HUES48 (cell line): ENCODE measurements around the gene FBXO30.

Source experiments
- H3K27ac ChIP-seq: one replicate; pipeline ENCODE4 v1.7.0; 2013; ENCODE audit warnings: low read depth, low read length, inconsistent platforms
- H3K27me3 ChIP-seq: 2 replicates; pipeline ENCODE4 v1.6.1; 2013; ENCODE audit warnings: mild to moderate bottlenecking, low read length; ENCODE audit not compliant: control insufficient read depth, insufficient read depth
- H3K36me3 ChIP-seq: 2 replicates; pipeline ENCODE4 v1.6.1; 2013; ENCODE audit warnings: low read length; ENCODE audit not compliant: control insufficient read depth, insufficient read depth
- H3K4me1 ChIP-seq: 2 replicates; pipeline ENCODE4 v1.6.1; 2013; ENCODE audit warnings: mild to moderate bottlenecking, low read length; ENCODE audit not compliant: control insufficient read depth, insufficient read depth
- H3K4me3 ChIP-seq: 2 replicates; pipeline ENCODE4 v1.5.1; 2013; ENCODE audit warnings: mild to moderate bottlenecking, low read depth, low read length
- H3K9ac ChIP-seq: 2 replicates; pipeline ENCODE4 v1.6.1; 2013; ENCODE audit warnings: mild to moderate bottlenecking, low read depth, low read length, moderate library complexity
- H3K9me3 ChIP-seq: 2 replicates; pipeline ENCODE4 v1.6.1; 2013; ENCODE audit warnings: low read length; ENCODE audit not compliant: control insufficient read depth, insufficient read depth

Gene FBXO30

DNA sequence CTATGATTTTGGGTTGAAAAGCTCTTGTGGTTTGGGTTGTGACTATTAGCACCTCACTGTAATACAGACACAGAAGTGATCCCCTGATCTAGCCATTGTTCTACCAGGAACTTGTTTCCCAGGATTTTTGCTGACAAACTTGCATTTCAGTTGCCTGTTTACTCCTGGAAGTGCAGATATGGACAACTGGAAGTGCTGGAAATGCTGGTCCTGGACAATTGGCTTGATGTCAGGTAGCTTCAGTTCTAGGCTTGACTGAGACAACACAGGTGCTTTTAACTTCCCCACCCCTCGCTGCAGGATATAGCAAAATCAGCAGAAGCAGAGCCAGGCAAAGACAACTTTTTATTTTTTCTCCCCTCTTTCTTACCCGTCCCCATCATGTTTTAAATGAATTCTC is 27.1 kb upstream of the FBXO30 start:
- no peak overlapping the region for H3K9ac ChIP-seq
- peaks cover 5% of the 10 kb centered on the region for H3K4me1 ChIP-seq
- no peak overlapping the region for H3K27ac ChIP-seq
- H3K27me3 ChIP-seq: no peaks in the 10 kb centered on the region
- H3K9me3 ChIP-seq: no peaks in the 10 kb centered on the region
- no peaks in the 10 kb centered on the region for H3K36me3 ChIP-seq
- H3K4me3 ChIP-seq: no peak overlapping the region

DNA sequence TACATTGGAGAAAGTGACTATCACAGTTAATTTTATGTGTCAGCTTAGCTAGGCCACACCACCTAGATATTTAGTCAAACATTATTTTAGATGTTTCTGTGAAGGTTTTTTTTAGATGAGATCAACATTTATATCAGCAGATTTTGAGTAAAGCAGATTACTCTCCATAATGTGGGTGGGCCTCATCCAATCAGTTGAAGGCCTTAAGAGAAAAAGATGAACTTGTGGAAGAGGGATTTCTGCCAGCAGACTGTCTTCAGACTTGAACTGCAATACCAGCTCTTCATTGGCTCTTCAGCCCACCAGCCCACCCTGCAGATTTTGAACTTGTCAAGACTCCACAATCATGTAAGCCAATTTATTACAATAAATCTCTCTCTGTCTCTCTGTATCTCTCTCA is 25.1 kb upstream of the FBXO30 start:
- Histone ChIP-seq H3K27ac (no peak overlapping the region), H3K9ac (no peak overlapping the region), H3K36me3 (no peaks in the 10 kb centered on the region), H3K4me3 (no peak overlapping the region), H3K4me1 (peaks cover 16% of the 10 kb centered on the region), H3K27me3 (no peaks in the 10 kb centered on the region), H3K9me3 (no peaks in the 10 kb centered on the region)

- Histone ChIP-seq H3K27me3 (no peaks in the 10 kb centered on the region), H3K9me3 (no peaks in the 10 kb centered on the region), H3K27ac (no peak overlapping the region), H3K9ac (no peak overlapping the region), H3K4me1 (peaks cover 16% of the 10 kb centered on the region), H3K36me3 (no peaks in the 10 kb centered on the region), H3K4me3 (no peak overlapping the region)
Observed at GRCh38 chr6:145838305-145838704, 23.7 kb upstream of the FBXO30 start.

GRCh38 chr6:145836772-145837171 is 22.2 kb upstream of the FBXO30 start:
- Histone ChIP-seq H3K9ac (no peak overlapping the region), H3K4me1 (peaks cover 16% of the 10 kb centered on the region), H3K4me3 (no peak overlapping the region), H3K27me3 (no peaks in the 10 kb centered on the region), H3K27ac (peak overlapping the region; percentile 71), H3K36me3 (no peaks in the 10 kb centered on the region), H3K9me3 (no peaks in the 10 kb centered on the region)

DNA sequence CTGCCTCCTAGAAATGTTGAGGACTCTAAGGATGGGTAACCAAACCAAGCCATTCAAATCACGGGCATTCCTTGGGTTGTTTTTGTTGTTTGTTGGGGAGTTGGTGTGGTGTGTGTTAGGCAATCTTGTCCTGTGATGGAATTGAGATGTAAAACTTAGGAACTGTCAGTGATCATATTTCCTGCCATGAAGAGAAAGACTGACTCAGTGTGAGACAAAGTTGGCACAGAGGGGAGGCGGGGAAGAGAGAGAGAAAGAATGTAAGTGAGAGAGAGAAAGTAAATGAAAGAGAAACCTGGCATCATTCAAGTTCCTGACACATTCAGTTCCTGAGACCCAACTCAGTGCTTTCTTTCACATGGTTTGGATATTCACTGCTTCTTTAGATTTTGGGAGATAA is 21.6 kb upstream of the FBXO30 start:
- no peaks in the 10 kb centered on the region for H3K9me3 ChIP-seq
- peak overlapping the region; percentile 71 for H3K27ac ChIP-seq
- no peak overlapping the region for H3K4me3 ChIP-seq
- H3K27me3 ChIP-seq: no peaks in the 10 kb centered on the region
- H3K36me3 ChIP-seq: no peaks in the 10 kb centered on the region
- H3K4me1 ChIP-seq: peaks cover 16% of the 10 kb centered on the region
- H3K9ac ChIP-seq: no peak overlapping the region

DNA sequence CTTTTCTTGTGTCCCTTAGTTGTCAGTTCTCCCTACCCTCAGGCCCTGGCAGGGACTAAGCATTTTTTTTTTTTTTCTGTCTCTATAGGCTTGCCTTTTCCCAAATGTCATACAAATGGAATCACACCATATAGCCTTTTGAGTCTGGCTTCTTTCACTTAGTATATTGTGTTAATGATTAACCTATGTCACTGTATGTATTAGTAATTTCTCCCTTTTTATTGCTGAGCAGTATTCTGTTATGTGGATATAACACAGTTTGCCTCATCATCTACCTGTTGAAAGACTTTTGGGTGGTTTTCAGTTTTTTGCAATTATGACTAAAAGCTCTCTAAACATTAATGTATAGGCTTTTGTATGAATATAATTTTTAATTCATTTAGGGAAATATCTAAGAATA is 16.0 kb upstream of the FBXO30 start:
- no peak overlapping the region for H3K9ac ChIP-seq
- no peak overlapping the region for H3K4me3 ChIP-seq

DNA sequence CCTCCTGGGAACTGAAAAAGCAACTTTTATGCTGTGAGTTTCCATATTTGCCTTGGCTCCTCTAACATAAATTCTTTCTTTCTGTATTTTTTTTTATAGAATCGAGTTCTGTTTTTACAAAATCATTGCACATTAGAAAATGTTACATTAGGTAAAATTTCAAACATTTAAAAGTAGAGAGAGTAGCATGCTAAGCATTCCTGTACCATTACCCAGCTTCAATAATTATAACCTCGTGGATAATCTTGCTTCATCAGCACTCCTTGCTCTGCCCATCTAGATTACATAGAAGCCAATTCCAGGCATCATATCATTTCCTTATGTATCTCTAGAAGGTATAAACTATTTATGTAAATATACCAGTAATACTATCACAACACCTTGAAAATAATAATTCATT is 15.4 kb upstream of the FBXO30 start:
- Histone ChIP-seq H3K9me3 (no peaks in the 10 kb centered on the region), H3K27me3 (no peaks in the 10 kb centered on the region), H3K4me1 (no peaks in the 10 kb centered on the region), H3K9ac (no peak overlapping the region), H3K36me3 (no peaks in the 10 kb centered on the region), H3K27ac (no peak overlapping the region), H3K4me3 (no peak overlapping the region)

More for the DNA sequence above, 16.0 kb upstream of the FBXO30 start:
- Histone ChIP-seq H3K36me3 (no peaks in the 10 kb centered on the region), H3K27ac (no peak overlapping the region), H3K9me3 (no peaks in the 10 kb centered on the region), H3K4me1 (peaks cover 1% of the 10 kb centered on the region; the same call in 1 of the 2 replicates), H3K27me3 (no peaks in the 10 kb centered on the region)

DNA sequence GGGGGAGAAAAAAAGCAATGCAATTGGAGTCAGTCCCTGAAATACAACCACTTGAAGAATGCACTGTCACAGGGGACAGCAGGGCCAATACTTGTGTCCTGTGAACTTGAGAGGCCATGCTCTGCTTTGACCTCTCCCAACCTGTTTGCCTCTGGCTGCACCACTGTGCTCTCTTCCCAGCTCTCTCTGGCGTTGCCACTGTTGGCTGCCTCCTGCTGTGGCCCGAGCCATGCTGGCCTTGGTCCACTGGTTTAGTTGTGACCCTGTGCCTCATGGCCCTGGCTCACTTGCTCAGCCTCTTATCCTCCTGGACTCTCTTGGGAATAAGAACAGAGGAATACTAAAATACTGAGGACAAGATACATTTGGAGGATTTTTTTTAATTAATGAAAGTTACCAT is 14.5 kb upstream of the FBXO30 start:
- Histone ChIP-seq H3K4me1 (no peaks in the 10 kb centered on the region), H3K9ac (no peak overlapping the region), H3K27ac (no peak overlapping the region), H3K9me3 (no peaks in the 10 kb centered on the region), H3K27me3 (no peaks in the 10 kb centered on the region), H3K36me3 (no peaks in the 10 kb centered on the region), H3K4me3 (no peak overlapping the region)

DNA sequence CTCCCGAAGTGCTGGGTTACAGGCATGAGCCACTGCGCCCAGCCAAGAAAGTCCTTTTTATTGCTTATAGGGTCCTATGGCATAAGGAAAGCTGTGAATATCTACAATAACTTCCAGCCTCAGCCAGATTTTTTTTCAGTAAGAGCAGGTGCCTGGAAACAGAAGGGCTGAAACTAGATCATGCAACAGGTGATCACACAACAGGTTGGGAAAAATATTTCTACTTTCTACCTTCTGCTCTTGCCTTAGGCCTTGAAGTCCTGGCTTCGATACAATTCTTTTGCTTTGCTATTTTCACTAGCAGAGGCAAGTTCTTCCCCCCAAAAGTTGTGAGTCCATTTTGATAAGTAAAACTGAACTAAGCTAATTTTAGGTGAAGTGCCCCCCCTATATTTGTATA is 9.7 kb upstream of the FBXO30 start:
- no peaks in the 10 kb centered on the region for H3K36me3 ChIP-seq
- H3K4me3 ChIP-seq: no peak overlapping the region
- H3K9ac ChIP-seq: no peak overlapping the region
- no peak overlapping the region for H3K27ac ChIP-seq
- H3K27me3 ChIP-seq: no peaks in the 10 kb centered on the region
- no peaks in the 10 kb centered on the region for H3K9me3 ChIP-seq
- H3K4me1 ChIP-seq: no peaks in the 10 kb centered on the region

DNA sequence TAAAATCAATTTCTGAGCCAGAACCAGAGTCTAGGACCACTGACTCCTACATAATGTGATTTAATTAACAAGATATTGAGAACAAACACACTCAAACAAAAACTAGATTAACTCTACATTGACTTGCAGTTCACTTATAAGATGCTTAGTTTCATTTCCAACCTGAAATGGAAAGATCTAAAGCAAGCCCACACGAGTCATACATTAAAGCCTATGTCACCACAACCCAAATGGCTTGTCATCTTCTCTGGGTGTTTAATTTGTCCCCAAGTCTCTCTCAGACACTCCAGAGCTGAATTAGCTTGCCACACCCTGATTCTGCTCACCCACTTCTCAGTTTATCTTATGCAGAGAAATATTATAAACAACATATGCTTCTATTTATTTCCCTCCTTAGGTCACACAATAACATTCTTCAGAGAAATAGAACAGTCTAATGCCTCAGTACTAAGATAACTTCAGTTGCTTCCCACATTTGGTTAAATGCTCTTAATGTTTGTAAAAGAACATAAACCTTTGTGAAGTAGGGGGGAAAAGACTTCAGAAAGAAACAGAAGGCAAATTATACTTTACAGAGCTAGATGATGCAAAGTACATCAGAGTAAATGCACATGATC is 8.8 kb upstream of the FBXO30 start:
- Histone ChIP-seq H3K27ac (no peak overlapping the region), H3K27me3 (no peaks in the 10 kb centered on the region)

DNA sequence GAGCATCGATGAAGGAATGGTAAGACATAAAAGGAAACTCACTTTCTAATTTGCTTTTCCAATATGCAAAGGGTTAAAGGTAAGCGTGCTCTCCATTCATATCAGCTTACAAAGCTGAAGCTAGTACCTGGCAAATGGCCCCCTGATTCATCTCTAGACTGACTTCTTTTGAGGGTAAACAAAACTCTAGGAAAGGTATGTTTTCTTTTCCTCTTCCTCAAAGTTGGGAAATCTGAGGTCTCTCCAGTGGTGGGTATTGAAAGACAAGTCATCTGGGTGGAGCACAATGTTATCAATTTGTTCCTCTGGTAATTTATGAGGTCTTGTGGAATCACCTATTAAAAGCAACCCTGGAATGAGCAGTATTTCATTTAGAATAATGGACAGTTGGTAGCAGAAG is 7.9 kb upstream of the FBXO30 start:
- H3K4me1 ChIP-seq: no peaks in the 10 kb centered on the region
- H3K36me3 ChIP-seq: no peaks in the 10 kb centered on the region
- H3K9ac ChIP-seq: no peak overlapping the region
- no peak overlapping the region for H3K4me3 ChIP-seq
- H3K9me3 ChIP-seq: no peaks in the 10 kb centered on the region
- H3K27ac ChIP-seq: no peak overlapping the region
- H3K27me3 ChIP-seq: no peaks in the 10 kb centered on the region

More for the DNA sequence above, 8.8 kb upstream of the FBXO30 start:
- H3K4me1 ChIP-seq: no peaks in the 10 kb centered on the region
- H3K4me3 ChIP-seq: no peak overlapping the region
- H3K36me3 ChIP-seq: no peaks in the 10 kb centered on the region
- H3K9ac ChIP-seq: no peak overlapping the region
- H3K9me3 ChIP-seq: no peaks in the 10 kb centered on the region

- Histone ChIP-seq H3K27ac (no peak overlapping the region), H3K36me3 (no peaks in the 10 kb centered on the region), H3K9me3 (no peaks in the 10 kb centered on the region), H3K27me3 (no peaks in the 10 kb centered on the region), H3K4me1 (peaks cover 10% of the 10 kb centered on the region), H3K4me3 (no peak overlapping the region), H3K9ac (no peak overlapping the region)
Observed at GRCh38 chr6:145819994-145820393, 5.4 kb upstream of the FBXO30 start.
